Stimulated activated CD4-positive, alpha-beta T cell treated with anti-CD3 and anti-CD28 coated beads, Interleukin-1b, Interleukin-23, amount 100 ng/mL, for 24 hours (primary cell): ENCODE results near the gene TSPAN18.
A peak's percentile ranks its signal among the peaks of the same experiment; 100 is the strongest.

Experiments
- DNase-seq, 4 experiments: peaks; one replicate each; pipeline ENCODE4 v3.0.0-alpha.2; 2020; ENCODE audit warnings: low read depth in 4 of 4, low spot score in 1 of 4

Gene TSPAN18

GRCh38 chr11:44842220-44842619, 115.5 kb downstream of the TSPAN18 start:
- DNase-seq = no peak

- DNase-seq = no peak
Measured at GRCh38 chr11:44846852-44847251, 120.1 kb downstream of the TSPAN18 start.

DNA sequence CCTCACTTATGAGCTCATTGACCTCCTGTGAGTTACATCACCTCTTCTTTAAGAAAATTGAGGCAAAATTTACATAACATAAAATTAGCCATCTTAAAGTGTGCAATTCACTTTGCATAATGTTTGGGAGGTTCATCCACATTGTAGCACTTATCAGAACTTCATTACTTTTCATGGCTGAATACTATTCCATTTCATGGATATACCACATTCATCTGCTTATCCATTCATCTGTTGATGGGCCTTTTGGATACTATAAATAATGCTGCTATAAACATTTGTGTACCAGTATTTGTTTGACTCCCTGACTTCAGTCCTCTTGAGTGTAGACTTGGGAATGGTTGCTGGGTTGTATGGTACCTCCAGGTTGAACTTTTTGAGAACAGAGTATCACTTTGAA, 120.6 kb downstream of the TSPAN18 start:
- no peak for DNase-seq

GRCh38 chr11:44848203-44848962, 121.6 kb downstream of the TSPAN18 start:
- DNase-seq = no peak

DNA sequence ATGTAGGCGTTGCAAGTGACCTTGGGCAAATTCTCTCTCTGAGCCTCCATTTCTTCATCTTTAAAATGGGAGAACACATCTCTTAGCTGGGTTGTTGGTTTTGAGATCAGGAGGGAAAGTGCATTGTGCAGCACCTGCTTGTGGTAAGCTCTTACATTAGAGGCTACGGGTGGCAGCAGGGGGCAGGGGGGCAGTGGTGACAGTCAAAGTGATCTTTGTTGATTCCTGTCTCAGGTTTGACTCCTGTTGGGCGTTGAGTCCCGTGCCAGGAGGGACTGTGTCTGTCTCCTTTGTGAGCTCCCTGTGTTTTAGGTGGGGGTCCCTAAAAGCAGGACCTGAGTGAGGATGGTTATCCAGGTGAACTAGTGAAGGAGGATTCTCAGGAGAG, 122.2 kb downstream of the TSPAN18 start:
- no peak for DNase-seq

DNA sequence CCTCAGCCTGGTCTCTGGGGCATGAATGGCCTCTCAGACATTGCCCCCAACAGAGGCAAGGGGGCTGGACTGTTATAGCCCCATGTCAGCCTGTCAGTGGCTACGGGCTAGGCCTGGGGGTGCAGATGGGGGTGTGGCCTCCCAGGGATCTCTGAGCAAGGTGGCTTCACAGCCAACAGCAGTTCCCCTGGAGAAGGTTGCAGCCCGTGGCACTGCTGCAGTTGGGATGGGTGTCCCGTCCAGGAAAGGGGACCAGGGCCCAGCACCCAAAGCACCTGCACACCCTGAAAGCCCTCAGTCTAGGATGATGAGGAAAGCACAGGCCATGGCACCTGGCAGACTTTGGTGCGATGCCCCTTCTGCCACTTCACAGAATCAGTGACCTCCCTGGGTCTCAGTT, 122.7 kb downstream of the TSPAN18 start:
- no peak for DNase-seq

DNA sequence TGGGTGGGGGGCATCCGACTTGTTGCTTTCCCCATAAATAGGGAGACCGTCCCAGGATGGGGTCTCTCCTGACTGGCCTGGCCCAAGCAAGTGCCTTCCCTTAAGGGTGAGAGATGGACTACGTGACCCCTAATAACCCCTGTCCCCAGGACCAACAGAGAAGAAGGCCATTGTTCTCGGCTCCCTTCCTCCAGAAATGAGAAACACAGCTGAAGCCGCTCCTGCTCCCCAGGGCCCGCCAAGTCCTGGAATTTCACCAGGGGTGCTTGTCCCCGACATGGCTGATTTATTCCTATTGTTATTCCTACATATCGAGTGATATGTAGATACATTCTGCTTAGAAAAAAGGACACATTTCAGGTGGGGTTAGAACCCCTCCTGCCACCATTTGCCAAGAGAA, 123.2 kb downstream of the TSPAN18 start:
- DNase-seq = no peak

DNA sequence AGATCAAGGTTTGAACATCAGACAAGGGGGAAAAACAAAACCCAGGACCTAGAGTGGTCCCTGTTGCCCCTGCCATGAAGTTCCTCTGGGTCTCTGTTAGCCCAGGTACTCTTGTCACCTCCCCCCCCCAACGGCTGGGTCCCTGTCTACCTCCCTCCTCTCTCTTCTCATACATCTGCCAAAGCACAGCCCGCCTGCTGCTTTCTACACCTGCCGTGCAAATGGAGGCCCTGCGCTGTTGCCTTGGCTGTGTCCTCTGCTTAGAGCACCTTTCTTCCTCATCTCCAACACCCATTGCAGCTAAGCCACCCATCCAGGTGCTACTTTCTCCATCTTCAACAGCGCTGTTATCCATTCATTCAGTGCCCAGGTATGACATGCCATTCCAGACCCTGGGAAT, 124.7 kb downstream of the TSPAN18 start:
- no peak for DNase-seq

- DNase-seq = no peak
Measured at GRCh38 chr11:44852159-44852747, 125.5 kb downstream of the TSPAN18 start.

GRCh38 chr11:44852952-44853351, 126.2 kb downstream of the TSPAN18 start:
- DNase-seq = no peak

DNA sequence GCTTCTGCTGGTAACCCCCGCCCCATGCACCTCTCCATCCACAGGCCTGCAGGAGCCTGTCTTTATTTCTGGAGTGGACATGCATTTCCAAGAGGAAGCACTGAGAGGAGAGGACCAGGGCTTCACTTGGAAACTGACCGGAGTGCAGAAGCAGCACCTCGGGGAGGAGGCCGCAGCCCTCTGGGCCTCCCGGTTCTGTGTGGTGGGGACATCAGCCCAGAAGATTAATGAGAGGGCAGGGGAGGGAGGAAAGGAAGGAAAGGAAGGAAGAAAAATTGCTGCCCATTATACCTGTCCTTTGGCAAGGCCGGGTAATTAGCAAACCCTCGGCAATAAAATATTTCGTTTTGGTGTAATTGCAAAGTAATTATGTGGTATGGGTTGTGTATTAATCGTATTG, 126.9 kb downstream of the TSPAN18 start:
- no peak for DNase-seq

DNA sequence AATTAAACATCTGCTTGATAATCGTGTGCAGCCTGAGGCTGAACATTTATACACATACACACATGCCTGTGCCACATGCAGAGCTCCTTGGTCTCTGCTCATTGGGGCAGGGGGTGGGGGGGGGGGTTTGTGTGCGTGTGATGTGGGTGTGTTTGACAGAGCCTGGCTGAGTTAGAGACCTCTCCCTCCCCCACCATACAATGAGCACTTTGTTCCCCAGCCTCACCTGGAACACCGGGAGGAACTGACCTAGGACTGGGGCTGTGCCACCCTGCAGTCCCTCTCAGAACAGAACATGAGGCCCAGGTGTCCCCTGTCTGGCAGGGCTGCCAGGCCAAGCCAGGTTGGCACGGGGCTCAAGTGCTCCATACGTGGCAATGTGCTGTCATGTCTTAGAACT, 127.3 kb downstream of the TSPAN18 start:
- DNase-seq = no peak

- no peak for DNase-seq
Measured at GRCh38 chr11:44854741-44855492, 128.2 kb downstream of the TSPAN18 start.

- peak in 1 of 4 experiments; percentile 21 for DNase-seq
Measured at GRCh38 chr11:44855493-44855849, 128.7 kb downstream of the TSPAN18 start.

- DNase-seq = no peak
Measured at GRCh38 chr11:44857490-44858090, 130.8 kb downstream of the TSPAN18 start.

GRCh38 chr11:44858796-44859527, 132.2 kb downstream of the TSPAN18 start:
- no peak for DNase-seq

GRCh38 chr11:44859528-44859925, 132.8 kb downstream of the TSPAN18 start:
- DNase-seq = no peak

DNA sequence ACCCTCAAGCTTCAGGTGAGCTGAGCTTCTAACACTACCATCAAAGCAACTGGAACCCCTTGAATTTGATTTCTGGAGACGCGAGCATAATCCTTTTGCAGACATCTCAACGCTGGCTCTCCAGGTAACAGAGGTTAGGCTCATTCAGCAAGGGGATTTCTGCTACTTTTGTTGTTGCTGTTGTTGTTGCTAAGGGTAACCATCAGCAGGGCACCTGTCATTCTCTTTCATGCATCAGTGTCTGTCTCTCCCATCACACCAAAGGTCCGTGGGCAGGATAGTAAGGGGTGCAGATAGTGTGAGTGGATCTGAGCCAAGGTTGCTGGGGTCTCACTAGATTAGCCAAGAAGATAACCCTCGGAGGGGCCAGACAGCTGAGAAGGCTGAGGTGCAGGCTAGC, 133.6 kb downstream of the TSPAN18 start:
- DNase-seq = no peak

DNA sequence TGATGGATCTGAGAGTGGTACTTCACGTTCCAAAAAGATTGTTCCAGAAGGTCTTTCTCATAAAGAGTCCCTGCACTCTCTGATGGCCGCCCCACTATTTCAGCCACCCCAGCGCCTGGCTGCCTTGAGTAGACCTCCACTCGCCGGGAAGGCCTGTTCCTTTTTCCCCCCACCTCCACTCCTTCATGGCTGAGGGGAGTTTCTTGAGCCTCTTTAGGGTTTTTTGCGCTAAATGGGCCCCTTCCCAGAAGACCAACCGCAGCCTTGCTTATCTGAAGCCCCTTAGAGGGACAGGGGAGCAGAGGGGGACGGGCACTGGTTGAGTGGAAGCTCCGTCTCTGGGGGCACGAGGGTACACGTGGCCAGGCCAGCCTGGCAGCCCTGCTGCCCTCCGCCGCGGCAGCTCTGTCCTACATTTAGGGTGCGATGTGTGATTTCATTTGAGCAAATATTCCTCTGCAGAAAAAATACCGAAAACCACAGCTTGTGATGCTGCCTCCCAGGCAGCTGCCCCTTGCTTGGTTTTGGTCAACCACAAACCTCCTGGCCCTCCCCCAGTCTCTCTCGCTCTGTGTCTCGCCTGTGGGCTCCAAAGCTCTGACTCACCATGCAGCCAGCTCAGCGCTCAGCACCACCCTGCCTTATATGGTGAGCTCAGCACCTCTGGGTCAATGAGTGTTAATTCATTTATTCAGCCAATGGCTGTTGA, 135.2 kb downstream of the TSPAN18 start:
- peak; percentile 29 to 86 (median 54) for DNase-seq

GRCh38 chr11:44862558-44863101, 135.9 kb downstream of the TSPAN18 start:
- DNase-seq = no peak
